T-helper 2 cell treated with Interferon-gamma antibody and Interleukin-4, amounts not matched to agents 5 μg/mL and 100 μg/mL, for 36 hours (primary cell): ENCODE data around the gene TRAIP.

ENCODE experiments used
- DNase-seq: peaks from one replicate; pipeline ENCODE4 v3.0.0; 2021; ENCODE audit warnings: low spot score
- H3K27ac Mint-ChIP-seq: one replicate; pipeline ENCODE4 v1.8.0; 2021; ENCODE audit warnings: mild to moderate bottlenecking, mixed read lengths
- H3K27me3 Mint-ChIP-seq: one replicate; pipeline ENCODE4 v1.8.0; 2021; ENCODE audit warnings: low read depth, mixed read lengths
- H3K36me3 Mint-ChIP-seq: one replicate; pipeline ENCODE4 v1.8.0; 2021; ENCODE audit warnings: low read depth, mixed read lengths
- H3K4me1 Mint-ChIP-seq: one replicate; pipeline ENCODE4 v1.8.0; 2021; ENCODE audit warnings: low read depth, mixed read lengths
- H3K4me3 Mint-ChIP-seq: one replicate; pipeline ENCODE4 v1.8.0; 2022; ENCODE audit warnings: mild to moderate bottlenecking, moderate library complexity, mixed read lengths
- H3K9me3 Mint-ChIP-seq: one replicate; pipeline ENCODE4 v1.8.0; 2021; ENCODE audit warnings: mixed read lengths

TRAIP gene

DNA sequence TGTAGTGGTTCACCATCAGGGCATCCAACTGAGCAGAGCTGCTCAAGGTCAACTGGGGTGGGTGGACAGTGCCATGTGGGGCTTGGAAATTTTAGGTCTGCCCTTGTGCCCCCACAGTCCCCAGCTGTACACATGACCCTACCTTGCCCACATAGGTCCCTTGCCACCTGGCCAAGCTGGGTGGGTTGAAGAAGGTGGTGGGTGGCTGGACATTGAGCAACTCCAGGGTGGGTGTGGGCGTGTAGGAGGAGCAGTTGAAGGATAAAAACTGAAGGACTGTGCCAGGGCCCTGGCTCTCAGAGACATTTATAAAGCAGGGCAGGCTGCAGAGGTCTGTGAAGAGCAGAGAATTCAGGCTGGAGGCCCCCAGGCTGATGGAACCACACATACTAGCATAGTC is 57.3 kb downstream of the TRAIP start:
- no peak for DNase-seq
- Mint-ChIP-seq H3K27ac (no peak overlapping the region), H3K27me3 (peaks cover 20% of the 10 kb centered on the region), H3K4me3 (no peak overlapping the region), H3K36me3 (no peaks in the 10 kb centered on the region), H3K4me1 (peaks cover 8% of the 10 kb centered on the region), H3K9me3 (no peaks in the 10 kb centered on the region)

DNA sequence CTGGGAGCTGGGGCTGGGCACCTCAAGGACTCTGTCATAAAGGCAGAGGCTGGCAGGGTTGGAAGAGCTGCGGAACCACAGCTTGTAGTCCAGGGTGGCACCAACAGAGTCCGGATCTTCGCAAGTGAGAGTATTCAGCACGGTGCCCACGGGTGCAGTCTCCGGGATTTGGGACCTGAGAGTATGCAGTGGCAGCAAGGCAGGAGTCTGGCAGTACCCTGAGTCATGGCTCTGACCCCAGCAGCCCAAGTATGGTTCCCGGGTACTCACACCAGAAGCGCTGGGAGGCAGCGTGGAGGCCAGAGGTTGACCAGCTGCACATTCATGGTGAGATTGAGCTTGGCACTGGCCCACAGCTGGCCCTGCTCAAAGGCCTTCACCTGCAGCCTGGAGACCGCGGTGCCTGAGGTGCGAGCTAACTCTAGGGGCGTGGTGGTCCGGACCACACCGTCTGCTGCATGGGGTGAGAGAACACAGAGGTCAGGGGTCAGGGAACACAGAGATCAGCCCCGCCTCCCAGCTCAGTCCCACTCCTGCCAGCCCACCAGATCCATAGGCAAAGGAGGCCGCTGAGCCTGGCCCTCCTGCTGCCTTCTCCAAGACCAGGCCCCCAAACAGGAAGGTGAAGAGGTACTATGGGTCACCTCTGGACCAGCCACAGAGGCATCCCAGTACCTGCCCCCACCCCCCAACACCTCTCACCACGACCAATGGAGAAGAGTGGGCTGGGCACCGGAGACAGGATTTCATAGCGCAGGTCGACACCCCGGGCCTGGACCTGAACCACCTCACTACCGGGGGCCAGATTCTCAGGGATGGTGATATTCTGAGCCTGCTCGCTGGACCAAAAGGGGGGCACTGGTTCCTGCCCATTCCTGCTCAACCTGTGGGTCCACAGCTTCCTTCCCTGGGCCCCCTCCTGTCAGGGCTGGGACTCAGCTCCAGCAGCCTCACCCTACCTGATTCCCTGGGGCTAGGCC is 61.1 kb downstream of the TRAIP start:
- H3K27me3 Mint-ChIP-seq: peaks cover 15% of the 10 kb centered on the region
- no peaks in the 10 kb centered on the region for H3K36me3 Mint-ChIP-seq
- H3K9me3 Mint-ChIP-seq: no peaks in the 10 kb centered on the region
- H3K4me3 Mint-ChIP-seq: no peak overlapping the region
- DNase-seq: no peak
- H3K27ac Mint-ChIP-seq: no peak overlapping the region
- no peaks in the 10 kb centered on the region for H3K4me1 Mint-ChIP-seq

DNA sequence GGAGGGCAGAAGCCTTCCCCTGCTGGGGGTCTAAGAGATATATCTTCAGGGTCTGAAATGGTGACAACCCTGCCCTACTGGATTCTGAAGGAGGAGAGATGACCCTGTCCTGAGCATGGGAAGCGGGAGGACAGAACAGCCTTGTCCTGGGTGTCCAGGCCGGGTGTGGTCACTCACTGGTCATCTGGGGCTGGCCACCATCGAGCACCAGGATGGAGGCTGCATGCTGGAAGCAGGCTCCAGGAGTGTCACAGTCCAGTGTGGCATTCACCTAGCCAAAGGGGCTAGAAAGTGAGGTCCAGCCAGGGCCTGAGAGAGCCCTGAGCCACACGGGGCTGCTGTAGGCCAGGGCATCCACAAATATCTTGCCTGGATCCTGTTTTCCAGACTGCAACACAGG is 61.9 kb downstream of the TRAIP start:
- H3K27ac Mint-ChIP-seq: no peak overlapping the region
- H3K4me3 Mint-ChIP-seq: no peak overlapping the region
- no peaks in the 10 kb centered on the region for H3K9me3 Mint-ChIP-seq
- no peaks in the 10 kb centered on the region for H3K36me3 Mint-ChIP-seq
- H3K4me1 Mint-ChIP-seq: peaks cover 2% of the 10 kb centered on the region
- H3K27me3 Mint-ChIP-seq: peaks cover 18% of the 10 kb centered on the region
- DNase-seq: no peak

GRCh38 chr3:49793486-49794085 is 62.8 kb downstream of the TRAIP start:
- H3K9me3 Mint-ChIP-seq: no peaks in the 10 kb centered on the region
- peaks cover 2% of the 10 kb centered on the region for H3K4me1 Mint-ChIP-seq
- no peaks in the 10 kb centered on the region for H3K36me3 Mint-ChIP-seq
- H3K27ac Mint-ChIP-seq: no peak overlapping the region
- no peak overlapping the region for H3K4me3 Mint-ChIP-seq
- no peak for DNase-seq
- peaks cover 15% of the 10 kb centered on the region for H3K27me3 Mint-ChIP-seq

DNA sequence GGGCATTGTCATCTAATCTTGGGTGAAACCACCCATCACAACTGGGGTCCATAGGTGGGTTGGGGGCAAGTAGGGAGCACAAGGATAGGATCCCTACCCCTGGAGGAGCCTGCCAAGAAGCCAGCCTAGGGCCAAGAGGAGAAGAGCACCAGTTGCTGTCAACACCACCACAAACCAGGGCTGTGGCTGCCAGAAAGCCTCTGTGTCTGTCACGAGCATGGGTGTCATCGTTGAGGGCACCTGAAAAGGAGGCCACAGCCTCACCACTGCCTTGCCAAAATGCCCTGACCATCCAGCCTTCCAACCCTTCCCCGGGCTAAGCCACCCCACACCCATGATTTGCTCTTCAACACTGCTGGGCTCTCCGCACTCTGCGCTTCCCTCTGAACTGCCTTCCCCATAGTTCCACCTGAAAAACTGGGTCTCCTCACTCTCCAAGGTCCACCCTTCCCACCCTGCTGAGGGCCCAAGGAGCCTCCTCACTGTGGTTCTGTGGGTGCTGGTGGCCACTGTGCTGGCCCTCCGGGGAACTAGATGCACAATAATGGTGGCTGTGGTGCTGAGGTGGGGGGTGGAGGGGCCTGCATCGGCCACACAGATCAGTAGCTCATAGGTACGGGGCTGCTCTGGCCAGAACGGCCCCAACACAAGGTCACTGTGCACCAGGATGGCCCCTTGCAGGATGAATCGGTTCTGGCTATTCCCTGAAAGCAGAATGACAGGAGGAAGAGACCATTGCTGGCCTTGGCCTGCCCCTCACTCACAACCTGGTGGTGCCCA is 63.8 kb downstream of the TRAIP start:
- Mint-ChIP-seq H3K9me3 (no peaks in the 10 kb centered on the region), H3K4me3 (no peak overlapping the region), H3K27me3 (peaks cover 15% of the 10 kb centered on the region), H3K4me1 (peaks cover 2% of the 10 kb centered on the region), H3K27ac (no peak overlapping the region), H3K36me3 (no peaks in the 10 kb centered on the region)
- DNase-seq: no peak

GRCh38 chr3:49791571-49791970 is 64.8 kb downstream of the TRAIP start:
- H3K4me1 Mint-ChIP-seq: peaks cover 9% of the 10 kb centered on the region
- no peak for DNase-seq
- no peak overlapping the region for H3K4me3 Mint-ChIP-seq
- H3K27me3 Mint-ChIP-seq: peaks cover 15% of the 10 kb centered on the region
- H3K36me3 Mint-ChIP-seq: no peaks in the 10 kb centered on the region
- no peaks in the 10 kb centered on the region for H3K9me3 Mint-ChIP-seq
- H3K27ac Mint-ChIP-seq: no peak overlapping the region

DNA sequence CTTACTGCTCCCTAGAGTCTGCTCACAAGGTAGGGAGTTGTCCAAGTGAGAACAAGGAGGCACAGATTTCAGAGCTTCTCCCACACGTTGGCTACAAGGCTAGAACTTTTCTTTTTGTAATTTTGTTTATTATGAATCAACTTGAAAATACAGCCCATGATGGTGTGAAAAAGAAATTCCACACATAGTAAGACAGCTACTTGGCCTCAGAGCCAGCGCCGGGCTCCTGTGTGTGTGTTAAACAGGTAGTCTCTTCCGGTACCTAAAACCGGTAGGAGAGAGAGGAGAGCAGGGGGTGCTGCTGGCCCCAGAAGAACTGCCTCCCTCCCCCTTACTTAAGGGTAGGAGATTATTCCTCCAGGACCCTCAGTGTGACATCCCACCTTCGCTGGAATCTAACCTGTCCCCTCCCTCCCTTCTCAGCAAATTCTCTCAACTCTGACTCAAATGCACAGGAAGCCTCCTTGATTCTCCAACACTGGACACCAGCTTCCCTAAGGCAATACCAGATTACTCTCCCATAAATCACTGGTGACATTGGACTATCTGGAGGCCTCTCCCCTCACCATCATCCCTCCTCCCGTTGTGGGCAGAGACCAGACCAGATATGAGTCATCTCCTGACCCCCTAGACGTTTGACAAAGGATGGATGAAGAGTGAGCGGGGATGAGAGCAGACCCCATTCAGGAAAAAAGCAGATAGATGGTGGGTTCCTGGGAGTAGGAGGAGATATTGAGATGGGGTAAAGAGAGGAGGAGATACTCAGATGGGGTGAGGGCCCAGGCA is 65.5 kb downstream of the TRAIP start:
- no peak overlapping the region for H3K27ac Mint-ChIP-seq
- H3K4me3 Mint-ChIP-seq: no peak overlapping the region
- DNase-seq: no peak

GRCh38 chr3:49788056-49788455 is 68.3 kb downstream of the TRAIP start:
- Mint-ChIP-seq H3K27me3 (peaks cover 13% of the 10 kb centered on the region), H3K36me3 (peaks cover 7% of the 10 kb centered on the region), H3K27ac (no peak overlapping the region), H3K4me3 (no peak overlapping the region), H3K4me1 (peaks cover 21% of the 10 kb centered on the region), H3K9me3 (no peaks in the 10 kb centered on the region)
- no peak for DNase-seq

More for the DNA sequence above, 65.5 kb downstream of the TRAIP start:
- Mint-ChIP-seq H3K36me3 (no peaks in the 10 kb centered on the region), H3K9me3 (no peaks in the 10 kb centered on the region), H3K27me3 (peaks cover 14% of the 10 kb centered on the region), H3K4me1 (peaks cover 10% of the 10 kb centered on the region)

GRCh38 chr3:49787536-49787935 is 68.8 kb downstream of the TRAIP start:
- DNase-seq: no peak
- H3K27ac Mint-ChIP-seq: no peak overlapping the region
- H3K4me1 Mint-ChIP-seq: peaks cover 21% of the 10 kb centered on the region
- peak overlapping the region; percentile 94 for H3K4me3 Mint-ChIP-seq
- peaks cover 10% of the 10 kb centered on the region for H3K27me3 Mint-ChIP-seq
- peaks cover 7% of the 10 kb centered on the region for H3K36me3 Mint-ChIP-seq
- no peaks in the 10 kb centered on the region for H3K9me3 Mint-ChIP-seq

DNA sequence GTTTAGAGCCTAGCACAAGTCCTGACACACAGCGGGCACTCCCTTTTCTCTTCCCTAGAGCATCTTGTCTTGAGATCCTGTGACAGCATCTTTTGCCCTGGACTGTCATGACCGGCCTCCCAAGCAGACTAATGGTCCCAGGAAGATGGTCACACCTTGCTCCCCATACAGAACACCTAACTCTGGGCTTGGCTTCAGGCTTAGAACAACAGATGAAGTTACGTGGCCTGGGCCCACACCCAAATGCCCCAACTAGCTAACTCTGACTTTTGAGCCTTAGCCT is 69.2 kb downstream of the TRAIP start:
- no peak for DNase-seq
- H3K4me3 Mint-ChIP-seq: peak overlapping the region; percentile 94
- H3K27me3 Mint-ChIP-seq: peaks cover 10% of the 10 kb centered on the region
- peaks cover 21% of the 10 kb centered on the region for H3K4me1 Mint-ChIP-seq
- H3K27ac Mint-ChIP-seq: peak overlapping the region; percentile 96
- H3K36me3 Mint-ChIP-seq: peaks cover 9% of the 10 kb centered on the region
- no peaks in the 10 kb centered on the region for H3K9me3 Mint-ChIP-seq

DNA sequence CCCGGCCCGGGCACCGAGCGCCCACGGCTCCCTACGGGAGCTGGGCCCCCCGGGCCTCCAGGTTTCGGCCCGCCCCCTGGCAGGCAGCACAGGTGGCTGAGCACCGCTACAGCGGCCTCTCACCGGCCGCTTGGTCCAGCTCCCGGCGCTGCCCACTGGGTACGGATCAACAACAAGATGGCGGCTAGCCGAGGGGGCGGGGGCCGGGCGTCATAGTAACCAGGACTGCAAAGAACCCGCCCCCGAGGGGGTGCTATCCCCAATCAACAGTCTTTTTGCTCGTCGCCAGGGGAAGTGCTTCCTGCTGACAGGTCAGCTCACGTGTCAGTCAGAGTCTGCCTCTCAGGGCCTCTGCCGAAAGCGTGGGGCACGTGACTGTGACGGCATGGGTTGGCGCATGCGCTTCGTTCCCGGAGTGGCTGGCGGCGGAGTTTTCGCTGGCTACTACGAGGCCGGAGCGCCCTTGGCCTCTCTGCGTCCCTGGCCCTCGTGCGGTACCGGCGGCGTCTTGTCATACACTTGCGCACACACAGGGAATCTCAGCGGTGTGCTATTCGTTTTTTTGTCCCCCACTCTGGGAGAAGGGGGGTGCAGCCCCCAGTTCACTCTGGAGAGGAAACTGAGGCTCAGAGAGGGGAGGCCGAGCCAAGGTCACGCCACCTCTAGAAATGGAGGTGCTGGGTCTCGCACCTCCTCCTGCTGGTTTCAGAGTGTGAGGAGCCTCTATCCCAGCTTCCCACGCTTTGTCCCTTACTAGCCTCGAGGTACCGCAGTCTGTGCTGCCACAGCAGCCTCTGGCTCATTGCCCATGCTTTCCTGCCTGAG is 69.8 kb downstream of the TRAIP start, which contains the start of gene IP6K1:
Gene IP6K1 (minus strand): TSS at position 186 of the 825 bp plus-strand sequence. CDS start 38,502 bp downstream, outside the sequence.
- H3K4me3 Mint-ChIP-seq: peak within 1 kb of the TSS; percentile 94
- peak; percentile 100 for DNase-seq
- peak within 1 kb of the TSS; percentile 96 for H3K27ac Mint-ChIP-seq
- H3K4me1 Mint-ChIP-seq: peaks cover 21% of the 10 kb centered on the region
- H3K9me3 Mint-ChIP-seq: no peaks in the 10 kb centered on the region
- H3K36me3 Mint-ChIP-seq: peaks cover 9% of the 10 kb centered on the region
- peaks cover 10% of the 10 kb centered on the region for H3K27me3 Mint-ChIP-seq

DNA sequence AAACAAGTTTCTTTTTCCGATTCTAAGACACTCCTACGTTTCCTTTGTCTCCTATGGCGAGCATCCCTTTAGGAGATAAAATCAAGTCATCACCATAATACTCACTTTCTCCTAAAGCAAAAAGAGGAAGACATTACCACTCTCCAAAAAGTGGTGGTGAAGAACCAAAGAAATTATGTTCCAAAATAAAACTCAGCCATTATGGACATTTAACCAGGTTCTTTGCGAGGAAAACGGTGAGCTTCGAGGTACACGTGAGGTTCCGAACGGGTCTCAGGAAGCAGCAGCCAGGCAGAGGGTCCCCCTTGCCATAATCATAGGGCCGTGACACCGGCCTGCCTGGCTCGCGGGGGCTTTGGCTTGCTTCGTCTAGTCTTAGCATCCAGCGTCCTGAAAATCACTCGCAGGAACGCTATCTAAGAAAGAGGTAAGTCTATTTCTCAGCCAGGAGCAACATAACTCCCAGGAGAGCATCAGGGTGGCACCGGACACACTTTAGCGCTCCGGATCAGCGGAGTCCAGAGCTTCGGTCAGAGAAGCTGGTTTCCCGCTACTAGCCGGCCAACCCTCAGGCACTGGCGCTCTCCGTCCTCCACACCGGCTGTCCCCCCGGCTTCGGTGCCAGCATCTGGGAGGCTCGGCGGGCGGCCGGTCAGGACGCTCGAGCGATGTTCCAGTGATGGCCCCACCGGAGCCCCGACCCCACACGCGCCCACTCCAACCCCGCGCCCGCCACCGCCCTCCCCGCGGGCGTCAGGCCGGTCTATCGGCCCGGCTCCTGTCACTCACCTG is 70.6 kb downstream of the TRAIP start:
- Mint-ChIP-seq H3K9me3 (no peaks in the 10 kb centered on the region), H3K27ac (peak overlapping the region; percentile 91), H3K36me3 (peaks cover 14% of the 10 kb centered on the region), H3K4me3 (peak overlapping the region; percentile 94), H3K27me3 (peaks cover 6% of the 10 kb centered on the region), H3K4me1 (peaks cover 25% of the 10 kb centered on the region)
- DNase-seq: no peak
